Sciatic nerve (tissue), 2 donors: ENCODE data around the gene PRSS56. TPM values are rescaled to one million over a fixed set of nuclear protein-coding genes. Genes with fewer than 3 reads are reported as not detected.
"Not testable (repeated sequence)": the region's sequence is repeated elsewhere in the genome, so short reads cannot be mapped to it uniquely, and the experiment has no call there.

Source experiments
- ATAC-seq: fragments of 200-7000 bp; cut with Tn5 transposase; one replicate; pipeline ENCODE4 v1.9.1; 2020; ENCODE audit warnings: mild to moderate bottlenecking, moderate library complexity
- DNase-seq: peaks from one replicate; pipeline ENCODE4 v3.0.0-alpha.2; 2020; ENCODE audit warnings: low spot score
- intact Hi-C: fragments of 100-400 bp; cut with DNase I; formaldehyde crosslinking; loops from one replicate; pipeline ENCODE4 v1.14.2; 2022
- total RNA-seq: library from RNA; stranded (reverse); fragmentation: NEBNext Ultra II Directional; extraction: Animal tissue kit (Norgen Biotek cat#: 25700); gene quantifications from one replicate; pipeline ENCODE4 v1.2.1, GENCODE V29; 2021
- donor health status: DM: no; HTN: no; CAD: no.
- donor health status: DM: no; HTN: no; CAD: no.

PRSS56 gene
- total RNA-seq, 1 donor from 2014 or later = not detected

DNA sequence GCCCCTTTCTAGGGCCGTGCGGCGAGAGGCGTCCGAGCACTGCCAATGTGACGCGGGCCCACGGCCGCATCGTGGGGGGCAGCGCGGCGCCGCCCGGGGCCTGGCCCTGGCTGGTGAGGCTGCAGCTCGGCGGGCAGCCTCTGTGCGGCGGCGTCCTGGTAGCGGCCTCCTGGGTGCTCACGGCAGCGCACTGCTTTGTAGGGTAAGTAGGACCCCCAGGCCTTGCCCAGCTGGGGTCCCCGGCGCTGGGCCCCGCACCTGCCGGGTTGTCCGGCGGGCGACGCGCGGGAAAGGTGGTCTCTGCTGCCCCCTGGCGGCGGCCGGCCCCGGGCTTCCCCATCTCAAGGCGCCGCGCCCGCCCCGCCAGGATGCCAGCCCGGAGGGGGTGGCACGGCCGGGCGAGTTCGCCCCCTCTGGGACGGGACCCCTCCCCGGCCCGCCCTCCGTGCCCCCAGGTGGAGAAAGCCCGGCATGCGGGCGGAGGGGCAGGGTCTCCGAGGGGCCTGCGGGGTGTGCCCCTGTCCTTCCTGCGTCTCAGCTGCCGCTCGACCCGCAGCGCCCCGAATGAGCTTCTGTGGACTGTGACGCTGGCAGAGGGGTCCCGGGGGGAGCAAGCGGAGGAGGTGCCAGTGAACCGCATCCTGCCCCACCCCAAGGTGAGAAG is 1.9 kb downstream of the PRSS56 start:
- intact Hi-C loops = loop anchor here (10.0 kb wide), 1 partner anchor 617 kb away; no protein-coding TSS in a partner anchor
- no peak for ATAC-seq
- peak; percentile 68 for DNase-seq

DNA sequence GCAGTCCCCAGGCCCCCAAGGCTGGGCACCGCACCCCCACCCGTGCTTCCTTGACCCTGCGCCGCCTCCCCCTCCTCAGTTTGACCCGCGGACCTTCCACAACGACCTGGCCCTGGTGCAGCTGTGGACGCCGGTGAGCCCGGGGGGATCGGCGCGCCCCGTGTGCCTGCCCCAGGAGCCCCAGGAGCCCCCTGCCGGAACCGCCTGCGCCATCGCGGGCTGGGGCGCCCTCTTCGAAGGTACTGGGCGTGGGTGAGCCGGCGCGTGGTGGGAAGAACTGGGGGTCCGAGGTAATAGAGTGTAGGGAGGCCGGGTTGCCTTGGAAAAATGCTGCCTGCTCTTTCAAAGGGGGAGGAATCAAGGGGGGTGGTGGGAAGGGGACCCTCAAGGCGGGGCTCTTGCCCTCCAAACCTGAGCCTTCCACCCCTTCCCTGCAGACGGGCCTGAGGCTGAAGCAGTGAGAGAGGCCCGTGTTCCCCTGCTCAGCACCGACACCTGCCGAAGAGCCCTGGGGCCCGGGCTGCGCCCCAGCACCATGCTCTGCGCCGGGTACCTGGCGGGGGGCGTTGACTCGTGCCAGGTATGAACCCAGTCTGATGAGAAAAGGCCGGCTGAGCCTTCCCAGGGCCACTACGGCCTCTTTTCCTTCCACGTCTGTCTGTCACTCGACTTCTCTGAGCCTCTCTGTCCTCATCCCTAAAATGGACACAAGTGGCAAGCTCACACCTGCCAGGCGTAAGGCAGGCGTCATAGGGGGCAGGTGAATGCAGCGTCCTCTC is 2.6 kb downstream of the PRSS56 start:
- DNase-seq = no peak
- intact Hi-C loops = loop anchor here (10.0 kb wide), 1 partner anchor 618 kb away; no protein-coding TSS in a partner anchor
- no peak for ATAC-seq

DNA sequence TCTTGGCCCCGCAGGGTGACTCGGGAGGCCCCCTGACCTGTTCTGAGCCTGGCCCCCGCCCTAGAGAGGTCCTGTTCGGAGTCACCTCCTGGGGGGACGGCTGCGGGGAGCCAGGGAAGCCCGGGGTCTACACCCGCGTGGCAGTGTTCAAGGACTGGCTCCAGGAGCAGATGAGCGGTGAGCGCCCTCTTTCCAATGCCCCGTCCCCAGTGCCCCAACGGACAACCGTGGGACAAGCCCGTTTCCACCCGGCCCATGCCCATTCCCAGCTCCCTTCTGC is 3.2 kb downstream of the PRSS56 start:
- ATAC-seq (no peak), DNase-seq (no peak)
- intact Hi-C loops = loop anchor here (10.0 kb wide), 1 partner anchor 619 kb away; no protein-coding TSS in a partner anchor

DNA sequence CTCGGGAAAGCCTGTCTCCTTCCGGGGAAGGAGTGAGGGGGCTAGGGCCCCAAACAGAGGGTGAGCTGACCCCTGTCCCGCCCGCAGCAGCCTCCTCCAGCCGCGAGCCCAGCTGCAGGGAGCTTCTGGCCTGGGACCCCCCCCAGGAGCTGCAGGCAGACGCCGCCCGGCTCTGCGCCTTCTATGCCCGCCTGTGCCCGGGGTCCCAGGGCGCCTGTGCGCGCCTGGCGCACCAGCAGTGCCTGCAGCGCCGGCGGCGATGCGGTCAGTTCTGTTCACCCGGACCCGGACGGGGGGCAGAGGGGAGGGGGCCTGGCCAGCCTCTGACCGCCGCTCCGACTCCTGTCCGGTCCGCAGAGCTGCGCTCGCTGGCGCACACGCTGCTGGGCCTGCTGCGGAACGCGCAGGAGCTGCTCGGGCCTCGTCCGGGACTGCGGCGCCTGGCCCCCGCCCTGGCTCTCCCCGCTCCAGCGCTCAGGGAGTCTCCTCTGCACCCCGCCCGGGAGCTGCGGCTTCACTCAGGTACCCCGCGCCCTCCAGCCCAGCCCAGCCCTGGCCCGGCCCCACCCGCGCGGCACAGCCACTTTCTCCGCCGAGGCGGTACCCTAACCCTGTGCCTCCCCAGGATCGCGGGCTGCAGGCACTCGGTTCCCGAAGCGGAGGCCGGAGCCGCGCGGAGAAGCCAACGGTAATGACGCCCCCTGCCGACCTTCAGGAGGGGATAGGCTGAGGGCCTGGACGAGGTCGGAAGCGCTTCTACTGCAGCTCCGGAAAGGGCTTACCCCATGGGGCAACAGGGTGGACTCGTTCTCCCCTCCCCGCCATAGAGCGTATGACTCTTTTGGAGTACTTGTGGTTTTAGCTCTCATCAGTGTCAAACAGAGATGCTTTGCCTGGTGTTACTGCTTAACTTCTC is 3.8 kb downstream of the PRSS56 start:
- no peak for DNase-seq
- intact Hi-C loops = loop anchor here (10.0 kb wide), 1 partner anchor 619 kb away; no protein-coding TSS in a partner anchor
- no peak for ATAC-seq

DNA sequence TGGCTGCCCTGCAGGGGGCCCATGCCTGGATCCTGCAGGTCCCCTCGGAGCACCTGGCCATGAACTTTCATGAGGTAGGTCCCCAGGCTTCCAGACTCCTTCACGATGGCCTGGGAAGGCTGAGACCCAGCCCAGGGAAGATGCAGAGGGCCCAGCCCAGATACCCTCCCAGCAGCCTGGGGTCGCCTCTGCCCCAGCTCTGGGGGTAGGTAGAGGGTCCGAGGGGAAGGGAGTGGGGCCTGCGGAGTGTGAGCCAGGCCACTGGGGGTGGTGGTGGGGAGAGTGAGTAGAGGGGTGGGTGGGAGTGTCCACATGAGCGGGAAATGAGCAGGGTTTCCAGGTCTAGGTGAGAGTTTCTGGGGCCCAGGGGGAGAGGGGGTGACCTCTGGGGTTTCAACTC is 4.6 kb downstream of the PRSS56 start:
- no peak for ATAC-seq
- intact Hi-C loops = loop anchor here (10.0 kb wide), 1 partner anchor 620 kb away; no protein-coding TSS in a partner anchor
- DNase-seq = no peak

DNA sequence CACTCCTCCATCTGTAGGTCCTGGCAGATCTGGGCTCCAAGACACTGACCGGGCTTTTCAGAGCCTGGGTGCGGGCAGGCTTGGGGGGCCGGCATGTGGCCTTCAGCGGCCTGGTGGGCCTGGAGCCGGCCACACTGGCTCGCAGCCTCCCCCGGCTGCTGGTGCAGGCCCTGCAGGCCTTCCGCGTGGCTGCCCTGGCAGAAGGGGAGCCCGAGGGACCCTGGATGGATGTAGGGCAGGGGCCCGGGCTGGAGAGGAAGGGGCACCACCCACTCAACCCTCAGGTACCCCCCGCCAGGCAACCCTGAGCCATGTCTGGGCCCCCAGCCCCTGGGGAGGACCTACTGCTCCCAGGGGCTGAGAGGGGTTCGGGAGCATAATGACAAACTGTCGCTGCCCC is 5.0 kb downstream of the PRSS56 start:
- no peak for DNase-seq
- intact Hi-C loops = loop anchor here (10.0 kb wide), 1 partner anchor 620 kb away; no protein-coding TSS in a partner anchor
- ATAC-seq = no peak

DNA sequence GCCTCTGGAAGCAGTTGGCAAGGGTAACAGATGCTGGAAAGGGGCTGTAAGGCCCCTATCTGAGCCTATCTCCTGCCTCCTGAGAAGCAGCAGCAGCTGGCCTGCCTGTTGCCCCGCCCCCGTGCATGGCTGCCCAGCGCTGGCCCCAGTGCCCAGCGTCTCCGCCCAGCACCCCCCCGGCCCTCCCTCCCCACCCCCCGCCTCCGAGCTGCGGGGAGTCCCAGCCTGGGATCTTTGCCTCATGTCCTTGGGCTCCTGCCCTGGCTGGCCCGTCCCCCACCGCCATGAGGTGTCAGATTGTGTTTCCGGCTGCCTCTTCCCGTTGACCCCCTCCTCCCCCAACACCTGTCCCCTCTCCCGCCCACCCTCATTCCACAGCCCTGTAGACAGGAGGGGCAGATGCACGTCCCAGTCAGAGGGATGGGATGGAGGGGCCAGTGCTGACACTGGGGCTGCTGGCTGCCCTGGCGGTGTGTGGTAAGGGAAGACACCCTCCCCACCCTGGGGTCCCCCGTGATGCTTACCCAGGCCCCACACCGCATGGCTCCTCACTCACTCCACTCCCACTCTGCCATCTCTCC is 5.7 kb downstream of the PRSS56 start, which contains the start of gene CHRND:
Gene CHRND (plus strand): TSS at position 370 of the 581 bp plus-strand sequence. CDS start 56 bp downstream, at position 426.
- ATAC-seq = no peak
- intact Hi-C loops = loop anchor here (10.0 kb wide), 1 partner anchor 621 kb away; no protein-coding TSS in a partner anchor

DNA sequence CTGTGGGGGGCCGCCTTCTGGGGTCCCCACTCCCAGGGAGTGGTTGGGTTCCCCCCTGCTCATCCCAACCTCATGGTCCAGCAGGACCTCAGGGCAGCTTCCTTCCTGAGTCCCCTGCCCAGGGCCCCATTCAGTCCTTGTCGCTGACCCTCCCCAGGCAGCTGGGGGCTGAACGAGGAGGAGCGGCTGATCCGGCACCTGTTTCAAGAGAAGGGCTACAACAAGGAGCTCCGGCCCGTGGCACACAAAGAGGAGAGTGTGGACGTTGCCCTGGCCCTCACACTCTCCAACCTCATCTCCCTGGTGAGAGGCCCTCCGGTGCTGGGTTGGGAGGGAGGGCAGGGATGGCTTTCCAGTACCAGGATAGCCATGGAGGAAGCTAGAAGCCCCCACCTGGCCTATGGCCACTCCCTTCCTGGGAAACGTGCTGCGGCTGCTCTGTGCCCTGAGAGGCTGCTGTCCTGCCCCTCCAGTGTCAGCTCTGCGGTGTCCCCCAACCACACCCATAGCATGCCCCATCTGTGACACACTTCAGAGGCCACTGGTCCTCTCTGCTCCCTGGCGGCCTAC is 6.3 kb downstream of the PRSS56 start:
- no peak for ATAC-seq
- intact Hi-C loops = loop anchor here (10.0 kb wide), 1 partner anchor 622 kb away; no protein-coding TSS in a partner anchor
- DNase-seq = no peak

More for the DNA sequence above, 5.7 kb downstream of the PRSS56 start, which contains the start of gene CHRND:
- DNase-seq = no peak

DNA sequence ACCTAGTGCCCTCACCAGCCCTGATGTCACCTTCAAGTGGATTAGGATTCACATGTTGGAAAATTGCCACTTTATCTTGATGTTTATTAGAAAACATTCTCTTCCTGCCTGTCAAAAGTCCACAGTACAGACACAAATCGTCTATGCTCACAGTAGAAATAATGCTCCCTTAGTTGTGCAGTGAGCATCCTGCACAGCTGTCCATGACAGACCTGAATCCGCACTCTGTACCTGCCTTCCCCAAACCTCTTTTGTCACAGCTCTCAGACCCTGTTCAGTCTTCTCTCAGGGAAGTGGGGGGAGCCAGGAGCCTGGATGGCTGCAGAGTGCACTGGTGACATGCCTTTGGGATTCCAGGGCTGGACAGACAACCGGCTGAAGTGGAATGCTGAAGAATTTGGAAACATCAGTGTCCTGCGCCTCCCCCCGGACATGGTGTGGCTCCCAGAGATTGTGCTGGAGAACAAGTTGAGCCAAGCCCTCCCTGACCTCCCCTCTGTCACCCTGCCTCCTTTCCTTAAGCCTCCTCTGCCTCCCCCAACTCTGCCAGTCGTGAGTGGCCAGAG is 7.8 kb downstream of the PRSS56 start:
- ATAC-seq (no peak), DNase-seq (no peak)
- intact Hi-C loops = loop anchor here (10.0 kb wide), 1 partner anchor 623 kb away; no protein-coding TSS in a partner anchor

DNA sequence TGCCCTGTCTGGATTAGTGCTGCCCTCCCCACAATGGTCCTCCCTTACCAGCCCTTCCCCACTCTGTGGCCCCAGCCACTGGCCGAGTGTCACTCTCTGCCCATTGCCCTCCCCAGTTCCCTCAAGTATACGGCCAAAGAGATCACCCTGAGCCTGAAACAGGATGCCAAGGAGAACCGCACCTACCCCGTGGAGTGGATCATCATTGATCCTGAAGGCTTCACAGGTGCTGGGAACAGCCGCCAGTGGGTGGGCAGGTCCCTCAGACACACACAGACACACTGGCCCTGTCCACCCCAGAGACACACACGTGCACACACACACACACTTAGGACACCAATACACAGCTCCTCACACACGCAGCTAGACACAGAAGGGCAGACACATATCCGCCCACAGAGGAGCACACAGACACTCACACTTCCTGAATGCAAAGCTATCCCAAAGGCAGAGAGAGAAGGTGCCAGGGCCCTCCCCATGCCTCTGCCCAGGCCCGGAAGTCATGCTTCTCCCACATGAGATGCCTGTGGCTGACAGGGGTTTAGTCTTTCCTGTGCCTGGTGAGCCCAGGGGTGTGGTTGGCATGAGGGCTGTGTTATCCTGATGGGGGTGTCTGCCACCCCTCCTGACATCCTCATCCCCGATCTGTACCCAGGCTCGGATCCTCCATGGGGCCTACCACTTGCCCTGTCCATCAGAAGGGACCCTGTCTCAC is 8.7 kb downstream of the PRSS56 start:
- intact Hi-C loops = loop anchor here (10.0 kb wide), 1 partner anchor 624 kb away; no protein-coding TSS in a partner anchor
- DNase-seq (no peak), ATAC-seq (no peak)

DNA sequence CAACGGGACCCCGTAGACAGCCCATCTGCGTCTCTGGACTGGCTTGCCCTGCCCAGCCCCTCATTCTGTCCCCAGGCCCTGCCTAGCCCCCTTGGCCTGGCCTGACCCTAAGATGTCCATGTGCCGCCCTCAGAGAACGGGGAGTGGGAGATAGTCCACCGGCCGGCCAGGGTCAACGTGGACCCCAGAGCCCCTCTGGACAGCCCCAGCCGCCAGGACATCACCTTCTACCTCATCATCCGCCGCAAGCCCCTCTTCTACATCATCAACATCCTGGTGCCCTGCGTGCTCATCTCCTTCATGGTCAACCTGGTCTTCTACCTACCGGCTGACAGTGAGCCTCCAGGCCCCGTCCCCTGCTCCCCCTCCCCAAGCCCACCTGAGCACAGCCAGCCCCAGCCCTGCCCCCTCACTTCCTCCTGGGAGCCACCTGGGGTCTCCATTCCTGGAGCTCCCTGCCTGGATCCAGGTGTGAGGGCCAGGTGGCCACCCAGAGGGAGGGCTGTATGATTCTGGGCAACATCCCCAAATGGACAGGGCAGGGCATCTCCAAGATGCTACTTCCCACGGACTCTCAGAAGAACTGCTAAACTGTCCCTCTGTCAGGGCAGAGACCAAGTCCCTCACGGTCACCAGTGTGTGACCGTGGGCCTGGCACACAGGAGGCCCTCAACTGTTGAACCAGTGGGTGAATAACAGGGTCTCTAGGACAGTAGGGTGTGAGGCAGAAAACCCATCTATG is 9.8 kb downstream of the PRSS56 start:
- DNase-seq (no peak), ATAC-seq (no peak)
- intact Hi-C loops = loop anchor here (10.0 kb wide), 1 partner anchor 625 kb away; no protein-coding TSS in a partner anchor

DNA sequence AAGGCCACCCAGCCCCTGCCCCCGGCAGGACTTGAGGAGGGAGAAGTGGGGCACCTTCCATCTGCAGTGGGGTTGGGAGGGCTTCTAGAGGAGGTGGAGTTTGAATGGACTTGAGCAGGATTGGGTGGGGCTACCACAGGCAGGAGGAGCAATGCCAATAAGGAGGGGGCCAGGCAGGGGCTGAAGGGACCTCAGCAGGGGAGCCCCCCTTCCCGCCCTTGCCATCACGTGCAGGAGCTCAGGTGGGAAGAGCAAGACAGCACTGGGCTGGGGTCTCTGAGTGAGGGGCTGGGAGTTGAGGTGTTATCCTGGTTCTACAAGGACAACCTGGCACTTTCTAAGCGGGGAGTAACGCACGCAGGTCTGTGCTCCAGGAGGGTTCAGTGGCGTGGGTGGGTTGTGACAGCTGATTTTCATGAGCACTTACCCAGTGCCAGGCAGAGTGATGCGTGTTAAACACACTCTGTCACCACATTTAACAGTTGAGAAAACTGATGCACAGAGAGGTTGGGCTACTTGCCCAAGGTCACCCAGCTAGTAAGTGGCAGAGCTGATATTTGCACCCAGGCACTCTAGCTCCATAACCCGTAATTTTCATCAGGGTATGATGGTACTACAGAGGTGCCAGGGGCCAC is 10.6 kb downstream of the PRSS56 start:
- intact Hi-C loops = no loop called here
- ATAC-seq = no peak
- DNase-seq = no peak

DNA sequence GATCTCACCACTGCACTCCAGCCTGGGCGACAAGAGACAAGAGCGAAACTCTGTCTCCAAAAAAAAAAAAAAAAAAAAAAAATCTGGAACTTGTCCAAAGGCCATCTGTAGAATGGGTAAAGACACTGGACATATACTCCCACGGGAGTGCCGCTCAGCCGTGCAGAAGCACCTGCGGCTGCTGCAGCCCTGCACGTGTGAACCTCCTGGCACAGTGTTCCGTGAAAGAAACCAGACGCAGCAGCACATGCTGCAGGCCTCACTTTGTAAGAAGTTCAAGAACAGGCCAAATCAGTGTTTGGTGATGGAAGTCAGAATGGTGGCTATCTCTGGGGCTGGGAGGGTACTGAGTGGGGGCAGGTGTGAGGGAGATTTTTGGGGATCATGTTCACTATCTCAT is 12.2 kb downstream of the PRSS56 start:
- ATAC-seq (no peak), DNase-seq (peak; percentile 17)
- intact Hi-C loops = no loop called here

DNA sequence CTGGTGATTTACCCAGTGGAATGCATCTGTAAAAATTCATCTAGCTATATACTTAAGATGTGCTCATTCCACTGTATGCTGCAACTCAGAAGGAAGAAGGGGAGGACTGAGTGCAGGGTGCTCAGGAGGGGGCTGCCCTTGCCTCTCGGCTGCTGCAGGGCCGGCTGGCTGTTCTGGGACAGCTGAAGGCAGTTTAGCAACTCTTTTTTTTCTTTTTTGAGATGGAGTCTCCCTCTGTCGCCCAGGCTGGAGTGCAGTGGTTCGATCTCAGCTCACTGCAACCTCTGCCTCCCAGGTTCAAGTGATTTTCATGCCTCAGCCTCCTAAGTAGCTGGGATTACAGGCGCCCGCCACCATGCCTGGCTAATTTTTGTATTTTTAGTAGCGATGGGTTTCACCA is 12.6 kb downstream of the PRSS56 start:
- ATAC-seq, intact Hi-C loops: not testable (repeated sequence)
- DNase-seq = peak; percentile 27

DNA sequence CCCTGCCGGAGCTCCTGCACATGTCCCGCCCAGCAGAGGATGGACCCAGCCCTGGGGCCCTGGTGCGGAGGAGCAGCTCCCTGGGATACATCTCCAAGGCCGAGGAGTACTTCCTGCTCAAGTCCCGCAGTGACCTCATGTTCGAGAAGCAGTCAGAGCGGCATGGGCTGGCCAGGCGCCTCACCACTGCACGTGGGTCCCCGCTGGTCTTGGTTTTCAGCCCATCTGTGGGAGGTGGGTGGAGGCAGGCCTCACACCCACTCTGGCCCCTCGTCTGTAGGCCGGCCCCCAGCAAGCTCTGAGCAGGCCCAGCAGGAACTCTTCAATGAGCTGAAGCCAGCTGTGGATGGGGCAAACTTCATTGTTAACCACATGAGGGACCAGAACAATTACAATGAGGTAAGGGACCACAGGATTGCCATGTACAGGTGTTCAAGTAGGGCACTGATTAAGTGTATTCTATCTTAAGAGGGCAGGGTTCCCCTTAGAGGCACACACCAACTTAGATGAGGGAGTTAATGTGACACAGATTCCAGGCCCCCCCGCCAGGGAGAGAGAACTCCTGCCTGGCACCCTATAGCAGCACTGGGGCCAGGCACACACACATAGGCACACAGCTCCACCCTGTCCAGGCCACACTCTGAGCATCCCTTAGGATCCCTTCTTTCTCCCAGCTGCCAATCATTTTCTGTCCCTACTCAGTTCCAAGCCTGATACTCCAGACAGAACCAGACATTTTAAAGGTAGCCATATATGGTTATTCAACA is 13.9 kb downstream of the PRSS56 start:
- ATAC-seq (no peak), DNase-seq (peak; percentile 30)
- intact Hi-C loops = no loop called here
